HTERT RPE-1 (cell line): ENCODE data around the gene TUBE1.

ENCODE experiments used
- in situ Hi-C: fragments of 300-500 bp; cut with MboI; formaldehyde crosslinking; loops from 4 replicates; pipeline ENCODE4 v1.14.3; 2020; ENCODE audit warnings: low sequenced_read_pairs

TUBE1 gene

DNA sequence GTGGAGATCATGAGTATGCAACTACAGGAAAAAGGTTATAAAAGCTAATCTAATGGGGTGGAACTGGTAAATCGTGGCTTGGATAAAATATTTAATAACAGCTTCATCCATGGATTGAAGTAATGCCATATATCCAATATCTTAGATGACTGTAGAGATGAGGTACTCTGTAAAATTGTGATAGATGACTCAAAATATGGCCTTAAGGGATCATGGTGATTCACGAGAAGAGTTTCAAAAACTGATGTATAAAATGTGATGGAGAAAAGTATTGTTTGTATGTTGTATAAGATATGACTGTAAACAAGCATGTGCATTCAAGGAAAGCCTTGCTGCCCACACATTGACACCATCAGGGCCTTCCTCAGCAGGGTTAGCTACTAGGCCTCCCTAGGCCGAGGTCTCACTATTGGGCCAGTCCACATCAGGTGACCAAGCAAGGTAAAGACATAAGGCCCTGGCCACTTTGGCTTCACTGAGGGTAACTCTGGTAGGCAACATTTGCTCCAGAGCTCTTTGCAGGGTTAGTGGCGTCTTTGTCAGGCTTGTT lies 51.1 kb downstream of the TUBE1 start:
- in situ Hi-C loops = no loop called here

DNA sequence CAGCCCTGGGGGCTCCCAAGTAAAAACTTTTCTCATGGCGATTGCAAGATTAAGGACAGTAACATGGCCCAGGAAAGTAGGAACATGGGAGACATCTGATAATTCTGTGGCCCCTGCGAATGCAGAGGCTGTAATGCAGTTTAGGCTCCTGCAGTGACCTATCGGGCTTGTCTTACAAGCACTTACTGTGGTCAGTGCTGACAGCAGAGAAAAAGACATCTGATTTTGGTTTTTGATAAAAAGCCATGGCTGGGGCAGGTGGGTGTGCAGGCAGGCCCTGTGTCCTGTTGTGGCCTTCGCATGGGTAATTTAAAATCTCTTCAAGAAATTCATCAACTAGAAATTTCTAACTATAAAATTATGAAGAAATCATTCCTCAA lies 52.7 kb downstream of the TUBE1 start:
- in situ Hi-C loops = no loop called here

DNA sequence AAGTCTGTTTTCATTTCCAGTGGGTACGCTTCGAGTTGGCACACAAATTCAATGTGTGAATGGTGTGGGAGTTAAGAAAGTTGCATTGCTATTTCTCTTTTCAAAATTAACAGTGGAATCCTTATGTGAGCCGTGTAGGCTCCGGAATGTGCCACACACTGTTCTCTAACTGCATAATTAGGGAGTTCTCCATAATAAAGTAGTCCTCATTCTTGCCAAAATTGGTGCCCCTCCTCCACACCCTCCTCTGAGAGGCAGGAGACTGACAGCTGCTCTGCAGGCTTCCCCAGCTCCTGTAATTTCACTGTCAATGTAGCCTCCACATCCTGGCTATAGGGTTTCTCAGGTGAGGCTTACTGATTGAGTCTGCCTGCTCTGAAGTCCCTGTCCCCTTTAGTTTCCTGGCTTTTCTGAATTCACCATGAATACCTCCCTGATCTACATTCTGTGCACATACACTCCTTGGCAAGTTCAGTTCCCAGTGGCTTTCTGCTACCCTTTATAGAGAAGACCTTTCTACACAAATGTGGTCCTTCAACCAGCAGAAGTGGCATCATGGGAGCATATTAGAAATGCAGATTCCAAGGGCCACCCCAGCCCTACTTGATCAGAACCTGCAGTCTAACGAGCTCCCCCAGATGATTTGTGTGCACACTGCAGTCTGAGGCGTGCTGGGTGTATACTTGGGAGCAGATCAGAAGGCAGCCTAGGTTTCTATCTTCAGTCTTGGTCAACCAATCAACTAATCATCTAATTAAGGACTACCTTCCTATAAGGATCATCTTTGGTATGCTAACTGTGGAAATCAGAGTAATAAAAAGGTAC lies 53.3 kb downstream of the TUBE1 start:
- in situ Hi-C loops = no loop called here

DNA sequence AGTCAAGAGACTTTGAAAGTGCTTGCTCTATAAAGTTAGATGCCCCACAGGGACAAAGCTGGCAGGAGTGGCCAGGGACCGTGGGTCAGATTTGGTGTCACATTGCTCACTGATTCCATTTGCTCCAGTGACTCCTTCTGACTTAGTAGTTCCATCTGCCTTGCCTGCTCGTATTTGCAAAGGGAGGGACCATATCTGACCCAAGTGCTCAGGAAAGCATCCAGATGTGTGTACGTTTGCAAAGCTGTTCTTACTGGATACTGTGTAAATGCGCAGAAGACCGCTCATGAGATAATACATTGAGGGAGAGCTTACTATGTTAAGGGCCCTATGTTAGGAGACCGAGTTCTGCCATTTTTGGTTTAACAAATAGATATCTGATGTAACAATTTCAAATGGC lies 54.6 kb downstream of the TUBE1 start:
- in situ Hi-C loops = no loop called here

- in situ Hi-C loops = no loop called here
Observed at GRCh38 chr6:112031960-112032359, 55.3 kb downstream of the TUBE1 start.

- in situ Hi-C loops = no loop called here
Observed at GRCh38 chr6:112030961-112031660, 56.2 kb downstream of the TUBE1 start.

DNA sequence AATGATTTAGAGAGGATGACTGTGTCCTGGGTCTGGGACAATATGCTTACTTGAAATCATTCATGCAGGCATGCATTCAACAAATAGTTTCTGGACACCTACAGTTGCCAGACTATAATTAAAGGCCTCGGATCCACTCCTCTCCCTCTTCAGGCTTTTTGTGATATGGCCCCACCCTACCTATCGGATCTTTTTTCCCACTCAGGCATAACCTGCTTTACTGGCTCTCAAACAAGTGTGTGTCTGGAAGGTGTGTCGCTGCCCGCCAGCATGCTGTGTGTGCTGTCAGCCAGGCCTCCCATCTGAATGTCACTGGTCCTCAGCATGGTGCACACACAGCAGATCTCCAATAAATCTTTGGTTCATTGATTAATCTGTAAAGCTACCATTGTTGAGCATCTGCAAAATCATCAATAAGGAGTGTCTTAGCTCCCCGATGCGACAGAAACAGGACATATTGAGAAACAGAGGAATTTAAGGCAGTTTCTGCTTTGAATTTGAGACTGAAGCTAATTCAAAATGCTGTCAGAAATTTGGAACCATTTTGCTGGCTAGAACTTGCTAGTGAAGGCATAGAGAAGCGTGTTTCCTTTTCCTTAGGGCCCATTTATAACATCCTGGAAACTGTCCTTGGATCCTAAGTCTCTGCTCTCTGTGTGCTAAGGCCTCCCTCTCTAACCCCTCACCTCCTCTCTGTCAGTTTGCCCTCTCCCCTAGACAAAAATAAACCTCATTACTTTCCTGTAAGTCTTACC lies 56.9 kb downstream of the TUBE1 start:
- in situ Hi-C loops = no loop called here

DNA sequence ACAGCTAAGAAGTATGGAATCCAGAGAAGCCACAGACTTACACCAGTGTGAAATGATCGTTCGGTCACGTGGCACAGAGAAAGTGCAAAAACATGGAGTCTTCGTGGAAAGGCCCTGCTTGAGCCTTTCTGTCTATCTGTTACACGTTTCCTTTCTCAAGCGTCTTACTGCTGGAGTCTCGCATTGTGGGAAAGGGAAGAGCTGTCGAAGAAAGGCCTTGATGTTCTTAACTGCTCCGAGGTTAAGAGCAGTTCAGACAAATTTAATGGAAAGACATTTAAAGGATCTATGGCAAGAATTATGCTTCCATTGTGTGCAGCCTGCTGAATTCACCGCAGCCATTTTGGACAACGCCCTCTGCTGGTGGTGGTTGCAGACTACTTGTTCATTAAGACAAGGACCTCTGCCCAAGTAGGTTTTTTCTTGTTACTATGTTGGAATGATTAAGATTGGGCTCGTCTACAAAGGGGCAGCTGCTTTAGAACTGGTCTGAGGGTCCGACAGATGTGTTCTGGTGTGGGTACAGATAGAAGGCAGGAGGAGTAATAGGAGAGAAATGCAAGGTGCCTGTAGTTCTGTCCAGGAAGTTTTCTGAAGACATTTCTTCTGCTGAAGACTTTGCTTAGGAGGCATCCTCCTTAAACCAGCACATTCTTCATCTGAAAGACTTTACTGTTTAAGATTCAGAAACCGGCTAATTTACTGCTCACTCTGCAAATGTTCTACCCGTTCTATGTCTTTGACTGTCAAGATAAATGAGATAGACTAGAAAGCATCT lies 58.0 kb downstream of the TUBE1 start:
- in situ Hi-C loops = no loop called here

- in situ Hi-C loops = no loop called here
Observed at GRCh38 chr6:112027942-112028674, 59.2 kb downstream of the TUBE1 start.

DNA sequence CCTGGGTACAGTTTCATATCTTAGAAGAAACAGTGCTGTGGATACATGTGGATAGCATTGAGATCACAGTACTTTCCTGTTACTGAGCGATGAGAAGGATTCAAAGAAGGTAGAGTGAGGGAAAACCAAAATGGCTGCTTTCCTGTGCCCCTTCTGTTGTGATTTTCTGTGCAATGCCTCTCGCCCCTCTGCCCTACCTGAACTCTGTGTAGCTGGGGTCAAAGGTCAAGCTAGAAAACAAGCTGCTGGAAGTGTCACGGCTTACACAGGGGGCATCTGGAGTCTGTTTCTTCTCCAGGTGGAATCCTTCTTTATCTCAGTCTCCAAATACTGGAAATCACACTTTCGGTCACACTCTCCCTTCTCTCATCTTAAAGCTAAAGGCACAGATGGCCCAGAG lies 60.3 kb downstream of the TUBE1 start:
- in situ Hi-C loops = no loop called here

GRCh38 chr6:112024464-112024863 lies 62.8 kb downstream of the TUBE1 start:
- in situ Hi-C loops = loop anchor here (25.0 kb wide), 1 partner anchor 312 kb away; no protein-coding TSS in a partner anchor

DNA sequence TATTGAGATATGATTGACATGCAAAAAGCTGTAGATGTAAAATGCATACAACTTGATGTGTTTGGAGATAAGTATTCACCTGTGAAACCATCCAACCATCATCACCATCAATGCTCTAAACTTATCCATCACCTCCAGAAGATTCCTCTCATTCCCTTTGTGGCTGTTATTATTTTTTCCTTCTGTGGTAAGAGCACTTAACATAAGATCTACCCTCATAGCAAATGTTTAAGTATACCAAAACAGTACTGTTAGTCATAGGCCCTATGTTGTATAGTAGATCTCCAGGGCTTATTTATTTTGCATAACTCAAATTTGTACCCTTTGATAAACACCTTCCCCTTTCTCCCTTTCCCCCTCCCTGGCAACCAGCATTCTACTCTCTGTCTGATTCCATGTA lies 64.5 kb downstream of the TUBE1 start:
- in situ Hi-C loops = loop anchor here (25.0 kb wide), 1 partner anchor 310 kb away; no protein-coding TSS in a partner anchor

DNA sequence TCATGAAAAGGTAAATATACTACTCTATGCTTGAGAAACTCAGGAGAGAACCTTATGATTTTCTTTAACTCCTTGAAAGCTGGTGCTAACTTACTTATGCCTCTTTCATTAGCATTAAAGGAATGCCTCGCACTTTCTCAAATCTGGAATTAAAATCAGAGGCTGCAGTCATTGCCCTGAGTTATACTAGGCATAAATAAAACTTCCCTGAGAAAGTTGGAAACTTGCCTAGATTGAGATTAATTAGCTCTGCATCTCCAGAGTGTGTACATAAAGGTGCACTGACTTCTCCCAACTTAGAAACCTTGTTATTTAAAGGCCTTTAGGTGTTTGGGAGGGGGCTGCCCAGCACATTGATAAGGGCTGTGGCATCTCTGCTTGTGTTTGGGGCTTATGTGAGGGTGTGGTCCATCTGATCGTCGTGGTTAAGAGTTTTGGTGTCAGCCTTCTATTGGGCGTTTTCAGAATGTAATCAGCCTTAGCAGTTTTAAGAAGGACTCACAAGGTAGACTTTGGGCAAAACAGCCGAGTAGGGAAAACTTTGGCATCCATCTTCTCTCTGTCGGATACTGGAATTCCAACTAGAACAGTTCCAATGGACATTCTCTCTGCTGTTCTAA lies 65.5 kb downstream of the TUBE1 start:
- in situ Hi-C loops = loop anchor here (25.0 kb wide), 1 partner anchor 310 kb away; no protein-coding TSS in a partner anchor
